Activated CD4-positive, alpha-beta T cell treated with anti-CD3 and anti-CD28 coated beads for 4 hours (primary cell): ENCODE measurements around the gene USP6.
"Not testable (repeated sequence)": the region's sequence is repeated elsewhere in the genome, so short reads cannot be mapped to it uniquely, and the experiment has no call there.

Experiments used
- DNase-seq, 2 donors: peaks; one replicate each; pipeline ENCODE4 v3.0.0-alpha.2; 2020

The USP6 gene

DNA sequence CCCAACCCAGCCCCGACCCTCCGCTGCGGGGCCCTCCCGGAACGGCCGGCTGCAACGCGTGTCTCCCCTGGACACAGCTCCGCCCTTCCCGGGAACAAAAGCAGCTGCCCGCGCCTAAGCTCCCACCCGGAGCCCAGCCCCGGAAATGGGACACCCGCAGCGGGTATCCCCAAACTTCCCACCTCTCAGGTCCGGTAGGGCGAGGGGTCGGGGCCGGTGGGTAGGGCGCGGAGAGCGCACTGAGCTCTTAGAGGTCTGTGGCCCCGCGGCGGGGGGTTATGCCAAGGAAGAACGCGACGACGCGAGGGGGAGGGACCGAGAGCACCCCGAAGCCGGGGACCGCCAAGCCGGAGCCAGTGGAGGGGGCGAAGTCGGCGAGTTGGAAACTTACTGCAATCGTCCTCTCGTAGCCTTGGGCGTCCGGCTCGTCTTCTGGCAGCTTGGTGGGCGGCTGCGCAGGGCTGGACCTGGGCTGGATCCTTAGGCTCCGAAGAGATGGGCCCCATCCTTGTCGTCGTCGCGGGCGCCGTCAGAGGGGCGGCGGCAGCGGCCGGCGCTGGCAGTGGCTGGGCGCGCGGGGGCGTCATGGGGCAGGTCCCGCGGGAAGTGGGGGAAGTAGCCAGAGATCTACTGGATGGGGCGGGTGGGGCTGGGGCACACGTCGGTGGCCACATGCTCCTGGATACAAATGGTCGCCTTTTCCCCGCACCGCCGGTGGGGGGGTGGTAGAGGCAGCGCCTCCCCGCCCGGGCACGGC is 6.9 kb downstream of the USP6 start:
- no peak for DNase-seq

- no peak for DNase-seq
Observed at GRCh38 chr17:5123343-5124124, 7.7 kb downstream of the USP6 start.

- DNase-seq = not testable (repeated sequence)
Observed at GRCh38 chr17:5124125-5124760, 8.4 kb downstream of the USP6 start.

GRCh38 chr17:5124896-5125295 is 9.1 kb downstream of the USP6 start:
- not testable (repeated sequence) for DNase-seq

- no peak for DNase-seq
Observed at GRCh38 chr17:5126719-5127488, 11.1 kb downstream of the USP6 start.

DNA sequence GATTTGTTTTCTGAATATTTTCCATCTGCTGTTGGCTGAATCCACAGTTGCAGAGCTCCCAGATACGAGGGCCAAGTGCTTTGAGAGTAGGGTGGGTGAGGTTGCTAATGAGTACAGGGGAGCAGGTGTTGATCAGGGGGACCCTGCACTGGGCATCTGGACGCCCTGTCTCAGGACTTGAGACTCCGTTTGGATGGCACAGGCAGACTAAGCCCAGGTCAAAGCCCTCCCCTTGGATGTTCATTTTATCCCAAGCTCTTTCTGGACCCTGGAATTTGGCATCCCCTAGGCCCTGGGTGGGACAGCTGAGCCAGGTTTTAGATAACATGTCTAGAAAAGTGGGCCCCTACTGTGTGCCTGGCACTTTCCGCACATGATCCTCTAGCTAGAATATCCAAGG is 12.1 kb downstream of the USP6 start:
- no peak for DNase-seq

- not testable (repeated sequence) for DNase-seq
Observed at GRCh38 chr17:5128387-5128786, 12.6 kb downstream of the USP6 start.

DNA sequence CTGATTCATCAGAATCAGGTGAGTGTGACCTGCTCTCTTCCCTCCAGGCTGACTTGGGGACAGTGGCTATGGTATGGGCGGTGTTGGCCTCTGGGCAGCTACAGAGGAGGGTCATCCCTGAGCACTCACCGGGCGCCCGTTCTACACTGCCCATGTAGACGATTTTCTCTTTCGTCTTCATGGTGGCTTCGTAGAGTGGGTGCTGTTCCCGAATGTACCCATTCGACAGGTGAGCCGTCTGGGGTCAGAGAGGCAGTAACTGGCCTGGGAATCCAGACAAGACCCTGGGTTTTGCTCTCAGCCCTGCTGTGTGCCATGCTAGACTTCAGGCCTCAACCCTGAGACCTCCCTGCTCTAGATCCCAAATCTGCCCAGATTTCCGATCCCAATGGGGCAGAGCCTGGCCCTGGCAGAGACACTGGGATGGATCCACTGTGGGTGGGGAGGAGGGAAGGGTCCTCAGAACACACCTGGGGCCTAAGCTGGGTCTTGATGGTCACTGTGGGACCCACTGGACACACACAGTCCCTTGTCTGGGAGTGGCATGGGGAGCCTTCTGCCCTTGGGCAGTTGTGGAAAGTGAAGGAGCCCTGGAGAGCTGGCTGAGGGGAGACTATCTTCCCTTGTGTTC is 13.2 kb downstream of the USP6 start:
- no peak for DNase-seq

- not testable (repeated sequence) for DNase-seq
Observed at GRCh38 chr17:5129770-5130169, 13.9 kb downstream of the USP6 start.

DNA sequence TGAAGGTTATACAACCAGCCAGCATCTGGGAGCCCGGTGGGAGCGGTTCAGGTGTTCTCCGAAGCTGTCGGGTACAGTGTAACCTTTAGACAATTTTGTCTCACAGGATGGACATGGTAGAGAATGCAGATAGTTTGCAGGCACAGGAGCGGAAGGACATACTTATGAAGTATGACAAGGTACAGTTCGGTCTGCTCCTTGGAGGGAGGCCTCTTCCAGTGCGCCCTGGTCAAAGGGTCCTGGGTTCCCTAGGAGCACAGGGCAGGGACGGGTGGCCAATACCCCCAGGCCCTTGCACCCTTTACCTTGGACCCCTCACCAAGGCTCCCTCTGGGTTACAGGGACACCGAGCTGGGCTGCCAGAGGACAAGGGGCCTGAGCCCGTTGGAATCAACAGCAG is 14.4 kb downstream of the USP6 start:
- DNase-seq = not testable (repeated sequence)

DNA sequence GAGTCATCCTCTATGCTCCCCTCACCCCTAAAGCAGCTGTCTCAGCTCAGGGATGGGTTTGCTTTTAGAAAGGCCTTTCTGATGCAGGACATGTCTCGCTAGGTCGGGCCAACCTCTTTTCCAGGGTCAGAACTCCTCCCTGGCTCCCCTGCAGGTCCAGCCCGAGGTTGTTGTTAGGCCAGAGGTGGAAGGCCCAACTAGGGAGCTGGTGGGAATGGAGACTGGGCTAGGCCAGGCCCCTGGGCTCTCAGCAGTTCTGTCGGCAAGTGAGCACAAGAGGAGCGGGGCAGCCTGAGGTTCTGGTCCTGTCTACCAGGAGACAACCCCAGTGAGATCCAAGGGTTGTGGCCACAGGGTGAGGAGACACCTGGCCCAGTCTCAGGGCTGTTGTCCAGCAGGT is 14.9 kb downstream of the USP6 start:
- DNase-seq = not testable (repeated sequence)

DNA sequence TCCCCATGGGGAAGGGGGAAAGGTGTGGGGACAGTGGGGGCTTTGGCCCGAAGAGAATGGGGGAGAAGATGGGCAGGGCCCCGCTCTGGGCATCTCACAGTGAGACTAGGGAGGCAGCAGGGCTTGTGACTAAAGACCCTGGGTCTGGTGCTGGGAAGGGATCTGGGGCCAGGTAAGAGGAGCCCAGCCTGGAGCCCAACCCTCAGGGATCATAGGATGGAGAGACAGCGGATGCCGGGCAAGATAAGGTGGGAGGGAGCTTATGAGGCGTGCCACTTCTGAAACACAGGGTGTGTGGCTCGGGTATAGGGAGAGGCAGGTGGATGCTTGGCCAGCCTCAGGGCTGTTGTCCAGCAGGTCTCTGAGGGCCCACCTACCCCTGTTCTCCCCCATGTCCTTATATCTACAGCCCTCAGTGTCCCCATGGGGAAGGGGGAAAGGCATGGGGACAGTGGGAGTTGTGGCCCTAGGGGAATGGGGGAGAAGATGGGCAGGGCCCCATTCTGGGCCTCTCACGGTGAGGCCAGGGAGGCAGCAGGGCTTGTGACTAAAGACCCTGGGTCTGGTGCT is 15.4 kb downstream of the USP6 start:
- DNase-seq = no peak

- not testable (repeated sequence) for DNase-seq
Observed at GRCh38 chr17:5131799-5132502, 16.1 kb downstream of the USP6 start.

DNA sequence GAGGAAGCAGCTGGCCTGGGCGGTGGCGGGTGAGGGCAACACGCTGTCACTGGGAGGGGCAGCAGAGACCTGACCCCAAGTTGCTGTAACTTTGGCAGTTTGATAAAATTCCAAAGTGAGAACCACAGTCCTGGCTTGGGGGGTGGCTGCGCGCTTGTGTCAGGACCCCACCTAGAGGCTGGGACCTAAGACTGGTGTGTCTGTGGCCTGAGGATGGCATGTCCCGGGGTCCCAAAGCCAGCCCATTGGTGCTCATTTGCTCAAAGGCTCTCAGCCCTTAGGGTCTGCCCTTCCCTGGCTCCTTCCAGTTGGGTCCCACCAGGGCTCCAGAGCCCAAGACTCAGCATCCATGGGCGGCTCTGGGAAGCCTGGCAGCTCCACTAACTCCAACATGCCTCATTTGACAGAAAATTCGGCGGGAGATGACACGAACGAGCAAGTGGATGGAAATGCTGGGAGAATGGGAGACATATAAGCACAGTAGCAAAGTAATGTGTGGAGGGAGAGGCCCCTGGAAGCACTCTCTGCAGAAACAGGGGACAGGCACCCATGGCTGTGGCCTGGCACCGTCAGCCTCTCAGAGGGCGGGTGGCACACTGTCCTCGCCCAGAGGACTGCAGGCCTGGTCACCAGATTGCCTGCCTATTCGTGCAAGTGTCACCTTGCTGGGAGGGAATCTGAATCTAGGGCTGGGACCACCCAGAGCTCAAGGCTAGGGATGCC is 16.8 kb downstream of the USP6 start:
- not testable (repeated sequence) for DNase-seq

DNA sequence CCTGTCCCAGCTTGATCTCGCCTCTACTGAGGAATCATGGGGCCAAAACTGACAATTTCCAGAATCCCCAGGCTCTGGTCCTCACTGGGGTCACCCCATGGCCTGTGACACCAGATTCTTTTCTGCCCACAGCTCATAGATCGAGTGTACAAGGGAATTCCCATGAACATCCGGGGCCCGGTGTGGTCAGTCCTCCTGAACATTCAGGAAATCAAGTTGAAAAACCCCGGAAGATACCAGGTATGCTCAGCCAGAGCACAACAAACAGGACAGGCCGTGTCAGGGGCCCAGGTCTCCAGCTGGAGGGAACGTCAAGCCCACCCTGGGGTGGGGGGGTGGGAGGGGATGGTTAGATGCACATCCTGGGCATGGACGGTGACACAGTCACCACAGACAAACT is 17.5 kb downstream of the USP6 start:
- DNase-seq = no peak

DNA sequence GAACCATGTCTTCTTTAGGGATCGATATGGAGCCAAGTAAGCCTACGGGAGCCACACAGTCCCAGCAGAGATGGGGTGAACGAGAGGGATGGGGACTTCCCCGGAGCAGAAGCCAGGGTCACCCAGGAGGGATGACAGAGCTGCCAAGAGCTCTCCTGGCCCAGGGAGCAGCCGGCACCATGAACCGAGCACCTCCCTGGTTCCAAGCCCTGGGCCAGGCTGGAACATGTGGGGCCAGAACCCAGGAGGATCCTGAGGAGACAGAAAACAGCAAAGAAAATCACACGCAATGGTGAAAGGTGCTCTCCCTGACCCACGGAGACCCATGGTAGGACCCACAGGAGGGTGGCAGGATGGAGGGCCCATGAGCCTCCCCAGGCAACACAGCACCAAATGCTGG is 18.1 kb downstream of the USP6 start:
- not testable (repeated sequence) for DNase-seq

GRCh38 chr17:5134571-5134970 is 18.7 kb downstream of the USP6 start:
- DNase-seq = not testable (repeated sequence)

GRCh38 chr17:5135131-5135712 is 19.4 kb downstream of the USP6 start:
- not testable (repeated sequence) for DNase-seq

- DNase-seq = no peak
Observed at GRCh38 chr17:5135726-5136579, 20.1 kb downstream of the USP6 start.
